H1 (cell line): ENCODE measurements around the gene COL5A1.

Experiments used
- ATF2 ChIP-seq: IDR thresholded peaks from 2 replicates; pipeline ENCODE4 v1.6.1; 2012; ENCODE audit warnings: low read length, inconsistent platforms
- CREB1 ChIP-seq: IDR thresholded peaks from 2 replicates; pipeline ENCODE4 v1.6.1; 2012; ENCODE audit warnings: inconsistent platforms
- EP300 ChIP-seq, 2 experiments: IDR thresholded peaks; 1 replicate in 1 of 2; 2 replicates in 1 of 2; pipeline ENCODE4 v1.6.1; 2011 to 2012; ENCODE audit warnings: low read depth in 2 of 2, low read length in 2 of 2, mild to moderate bottlenecking in 2 of 2, borderline replicate concordance in 1 of 2, inconsistent platforms in 1 of 2, moderate library complexity in 1 of 2
- GABPA ChIP-seq: IDR thresholded peaks from 2 replicates; pipeline ENCODE4 v1.6.1; 2011; ENCODE audit warnings: mild to moderate bottlenecking, low read length, moderate library complexity, borderline replicate concordance; ENCODE audit not compliant: insufficient read depth
- JUN ChIP-seq: IDR thresholded peaks from 2 replicates; pipeline ENCODE4 v1.6.1; 2011; ENCODE audit warnings: low read depth, mild to moderate bottlenecking, improper control_type of control experiment, low read length
- PHF8 ChIP-seq: fragments of 200-600 bp; sonication (generic); conservative IDR thresholded peaks from 2 replicates; pipeline ENCODE4 v1.7.1; 2012; ENCODE audit warnings: low read depth, mild to moderate bottlenecking, inconsistent platforms, low read length, moderate library complexity
- POLR2A ChIP-seq, 2 experiments: IDR thresholded peaks; 1 replicate in 1 of 2; 2 replicates in 1 of 2; pipeline ENCODE4 v1.6.1; 2011; ENCODE audit warnings: low read depth in 2 of 2, low read length in 2 of 2, mild to moderate bottlenecking in 2 of 2; ENCODE audit errors: control extremely low read depth in 1 of 2
- SP1 ChIP-seq: IDR thresholded peaks from 2 replicates; pipeline ENCODE4 v1.6.1; 2011; ENCODE audit warnings: low read depth, low read length
- TF ChIP-seq, protein P1 (sequence below): IDR thresholded peaks from 2 replicates; pipeline ENCODE4 v1.6.1; 2012; ENCODE audit warnings: inconsistent platforms
- TF ChIP-seq, protein P2 (sequence below), 3 experiments: IDR thresholded peaks; 1 replicate in 2 of 3; 2 replicates in 1 of 3; pipeline versions ENCODE4 v1.5.1 to v1.6.1; 2011; ENCODE audit warnings: low read length in 3 of 3, mild to moderate bottlenecking in 3 of 3, inconsistent platforms in 2 of 3, low read depth in 1 of 3, moderate library complexity in 1 of 3; ENCODE audit not compliant: insufficient read depth in 1 of 3; ENCODE audit errors: control extremely low read depth in 1 of 3
- TF ChIP-seq, protein P3 (sequence below): IDR thresholded peaks from 2 replicates; pipeline ENCODE4 v1.6.1; 2011; ENCODE audit warnings: low read depth, mild to moderate bottlenecking, low read length; ENCODE audit not compliant: insufficient read depth

DNA sequence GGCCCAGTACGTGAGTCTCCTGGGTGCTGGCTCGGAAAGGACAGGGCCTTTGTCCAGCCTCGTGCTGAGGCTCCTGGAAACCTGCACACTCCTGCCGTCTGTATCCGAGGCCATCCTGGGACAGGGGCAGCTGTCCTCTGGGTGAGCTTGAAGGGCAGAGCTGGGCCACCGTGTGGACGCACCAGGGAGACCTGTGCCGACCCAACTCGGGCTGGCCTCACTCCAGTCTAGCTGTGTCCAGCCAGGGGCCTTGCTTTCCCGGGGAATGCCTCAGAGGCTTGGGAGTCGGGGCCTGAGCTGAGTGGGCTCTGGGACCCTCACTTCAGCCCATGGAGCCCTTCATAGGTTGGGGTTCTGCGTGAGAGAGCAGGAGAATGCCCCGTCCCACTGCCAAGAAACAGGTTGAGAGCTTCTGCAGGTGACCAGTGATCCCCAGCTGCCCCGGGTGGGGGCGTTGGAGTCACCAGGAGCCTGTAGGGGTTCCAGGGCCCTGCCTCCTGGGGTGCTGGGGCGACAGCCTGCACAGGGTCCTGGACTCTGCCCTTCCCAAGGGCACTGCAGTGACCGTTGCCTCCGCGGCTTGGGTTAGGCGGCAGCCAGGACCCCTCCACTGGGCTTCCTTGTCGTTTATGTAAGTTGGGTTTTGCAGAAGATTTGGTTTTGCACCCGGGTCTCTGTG, 60.1 kb downstream of the COL5A1 start:
- TF ChIP-seq, protein P1, sequence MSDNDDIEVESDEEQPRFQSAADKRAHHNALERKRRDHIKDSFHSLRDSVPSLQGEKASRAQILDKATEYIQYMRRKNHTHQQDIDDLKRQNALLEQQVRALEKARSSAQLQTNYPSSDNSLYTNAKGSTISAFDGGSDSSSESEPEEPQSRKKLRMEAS = no peak
- TF ChIP-seq, protein P2, sequence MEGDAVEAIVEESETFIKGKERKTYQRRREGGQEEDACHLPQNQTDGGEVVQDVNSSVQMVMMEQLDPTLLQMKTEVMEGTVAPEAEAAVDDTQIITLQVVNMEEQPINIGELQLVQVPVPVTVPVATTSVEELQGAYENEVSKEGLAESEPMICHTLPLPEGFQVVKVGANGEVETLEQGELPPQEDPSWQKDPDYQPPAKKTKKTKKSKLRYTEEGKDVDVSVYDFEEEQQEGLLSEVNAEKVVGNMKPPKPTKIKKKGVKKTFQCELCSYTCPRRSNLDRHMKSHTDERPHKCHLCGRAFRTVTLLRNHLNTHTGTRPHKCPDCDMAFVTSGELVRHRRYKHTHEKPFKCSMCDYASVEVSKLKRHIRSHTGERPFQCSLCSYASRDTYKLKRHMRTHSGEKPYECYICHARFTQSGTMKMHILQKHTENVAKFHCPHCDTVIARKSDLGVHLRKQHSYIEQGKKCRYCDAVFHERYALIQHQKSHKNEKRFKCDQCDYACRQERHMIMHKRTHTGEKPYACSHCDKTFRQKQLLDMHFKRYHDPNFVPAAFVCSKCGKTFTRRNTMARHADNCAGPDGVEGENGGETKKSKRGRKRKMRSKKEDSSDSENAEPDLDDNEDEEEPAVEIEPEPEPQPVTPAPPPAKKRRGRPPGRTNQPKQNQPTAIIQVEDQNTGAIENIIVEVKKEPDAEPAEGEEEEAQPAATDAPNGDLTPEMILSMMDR (IDR thresholded peaks at IDR 0.05; ENCODE audit: control extremely low read depth in 1 of 3, insufficient read depth in 1 of 3, low read depth in 1 of 3, low read length in 3 of 3) = no peak
- TF ChIP-seq CREB1 (no peak), JUN (no peak), ATF2 (no peak), SP1 (no peak), POLR2A (IDR thresholded peaks at IDR 0.05; ENCODE audit: control extremely low read depth in 1 of 2, low read depth in 2 of 2, low read length in 2 of 2) (no peak), EP300 (IDR thresholded peaks at IDR 0.05; ENCODE audit: borderline replicate concordance in 1 of 2, low read depth in 2 of 2, low read length in 2 of 2) (no peak), GABPA (no peak), PHF8 (no peak)
- TF ChIP-seq, protein P3, sequence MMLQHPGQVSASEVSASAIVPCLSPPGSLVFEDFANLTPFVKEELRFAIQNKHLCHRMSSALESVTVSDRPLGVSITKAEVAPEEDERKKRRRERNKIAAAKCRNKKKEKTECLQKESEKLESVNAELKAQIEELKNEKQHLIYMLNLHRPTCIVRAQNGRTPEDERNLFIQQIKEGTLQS = no peak
